M059J (cell line): ENCODE data around the gene SLC35F1. TPM values are rescaled to one million over a fixed set of nuclear protein-coding genes. Genes with fewer than 3 reads are reported as not detected.

Source experiments
- DNase-seq: peaks from one replicate; pipeline ENCODE4 v3.0.0-alpha.2; 2012; ENCODE audit warnings: low read depth
- total RNA-seq: library from RNA; depleted of rRNA; stranded (reverse); fragments of >200 nt; shearing (Covaris generic); gene quantifications from 2 replicates; pipeline ENCODE4 v1.2.3, GENCODE V29; 2014

SLC35F1 gene
- total RNA-seq, 1 experiment from 2014 or later: 0.02 TPM

DNA sequence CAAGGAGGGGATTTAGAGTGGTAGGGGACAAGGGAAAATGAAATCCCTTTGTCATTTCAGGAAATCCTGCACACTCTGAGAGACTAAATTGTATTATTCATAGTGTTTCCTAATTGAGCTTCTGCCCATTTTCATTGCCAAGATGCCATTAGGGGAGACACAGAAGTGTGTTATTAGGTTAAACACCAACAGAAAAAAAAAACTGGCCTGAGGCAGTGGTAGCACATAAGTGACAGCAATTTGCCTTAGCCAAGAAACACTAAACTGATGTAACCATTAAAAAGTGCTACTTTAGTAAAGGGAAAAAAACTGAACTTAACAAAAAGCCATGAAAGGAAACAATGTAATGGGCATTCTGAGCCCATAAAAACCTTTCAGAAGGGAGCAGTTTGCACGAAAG is 370.6 kb downstream of the SLC35F1 start:
- no peak for DNase-seq

DNA sequence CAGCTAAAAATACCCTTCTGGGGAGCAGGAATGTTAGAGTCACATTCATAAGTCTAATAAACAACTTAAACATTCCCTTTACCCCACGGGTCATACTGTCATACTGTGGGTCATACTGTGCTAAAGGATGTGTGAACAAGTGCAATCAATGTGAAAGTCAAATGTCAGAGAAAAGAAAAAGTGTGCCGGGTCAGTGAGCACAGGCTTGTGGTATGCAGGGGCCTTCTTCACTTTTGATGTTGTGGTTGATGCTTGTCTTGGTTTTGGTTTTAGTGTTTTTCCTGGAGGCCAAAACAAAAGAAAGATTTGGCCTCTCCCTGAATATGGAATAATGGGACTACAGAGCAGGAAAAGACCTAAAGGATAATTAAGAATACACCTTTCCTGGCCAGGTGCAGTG is 373.1 kb downstream of the SLC35F1 start:
- peak; percentile 27 for DNase-seq

DNA sequence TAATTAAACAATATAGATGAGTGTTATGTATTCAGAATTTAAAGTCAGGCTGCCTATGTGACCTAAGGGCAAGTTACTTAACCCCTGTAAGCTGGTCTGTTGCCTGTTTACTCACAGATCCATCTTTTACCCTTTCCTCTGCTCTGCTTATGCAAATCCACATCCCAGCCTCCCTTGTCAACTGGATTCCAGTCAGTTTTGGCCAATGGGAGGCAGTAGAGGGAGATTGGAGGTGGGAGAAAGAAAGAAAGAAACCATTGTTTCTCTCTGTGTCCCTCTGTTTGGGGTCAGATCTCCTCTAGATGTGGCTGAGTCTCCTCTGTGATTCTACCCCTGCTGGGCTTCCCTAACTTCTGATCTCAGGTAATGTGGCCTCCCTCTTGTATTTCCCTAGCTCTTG is 374.2 kb downstream of the SLC35F1 start:
- no peak for DNase-seq

DNA sequence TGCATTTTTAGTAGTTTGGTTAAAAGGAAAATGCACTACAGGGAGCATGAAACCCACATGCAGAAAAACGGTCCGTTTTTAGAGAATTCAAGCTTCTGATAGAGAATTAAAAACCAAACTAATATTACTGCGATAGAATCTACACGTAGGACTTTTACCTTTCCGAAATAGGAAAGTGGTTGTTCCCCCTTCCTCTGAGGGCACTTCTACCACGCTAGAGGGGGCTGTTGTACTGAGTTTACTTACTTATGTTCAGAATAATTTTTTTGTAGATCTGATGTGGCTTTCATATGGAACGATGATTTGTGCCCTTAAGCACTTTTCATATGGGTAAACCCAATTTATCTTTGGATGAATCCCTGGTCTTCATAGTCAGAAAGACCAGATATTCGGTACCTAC is 376.7 kb downstream of the SLC35F1 start:
- peak; percentile 52 for DNase-seq

- no peak for DNase-seq
Observed at GRCh38 chr6:118284736-118285360, 377.8 kb downstream of the SLC35F1 start.

GRCh38 chr6:118285791-118286190 is 378.7 kb downstream of the SLC35F1 start:
- peak; percentile 22 for DNase-seq

- peak; percentile 41 for DNase-seq
Observed at GRCh38 chr6:118288355-118289124, 381.5 kb downstream of the SLC35F1 start.

DNA sequence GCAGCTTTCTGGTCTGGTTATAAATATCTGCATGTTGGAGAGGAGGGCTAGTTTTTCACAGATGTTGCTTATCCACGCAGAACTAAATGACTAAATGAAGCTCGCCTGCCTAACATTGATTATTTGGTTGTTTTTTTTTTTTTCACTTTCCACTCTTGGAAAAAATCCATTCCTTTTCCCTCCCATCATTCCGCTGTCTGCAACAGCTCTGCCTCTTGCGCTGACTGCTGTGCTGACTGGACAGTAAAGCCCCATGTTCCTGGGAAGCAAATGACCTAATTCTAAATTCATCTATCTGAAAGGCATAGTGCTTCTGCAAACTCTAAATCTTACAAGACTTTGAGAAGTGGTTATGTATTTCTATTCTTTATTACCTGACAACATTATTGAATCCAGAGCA is 385.5 kb downstream of the SLC35F1 start:
- DNase-seq: no peak

- DNase-seq: no peak
Observed at GRCh38 chr6:118294906-118295305, 387.8 kb downstream of the SLC35F1 start.

GRCh38 chr6:118295336-118295735 is 388.3 kb downstream of the SLC35F1 start:
- no peak for DNase-seq

DNA sequence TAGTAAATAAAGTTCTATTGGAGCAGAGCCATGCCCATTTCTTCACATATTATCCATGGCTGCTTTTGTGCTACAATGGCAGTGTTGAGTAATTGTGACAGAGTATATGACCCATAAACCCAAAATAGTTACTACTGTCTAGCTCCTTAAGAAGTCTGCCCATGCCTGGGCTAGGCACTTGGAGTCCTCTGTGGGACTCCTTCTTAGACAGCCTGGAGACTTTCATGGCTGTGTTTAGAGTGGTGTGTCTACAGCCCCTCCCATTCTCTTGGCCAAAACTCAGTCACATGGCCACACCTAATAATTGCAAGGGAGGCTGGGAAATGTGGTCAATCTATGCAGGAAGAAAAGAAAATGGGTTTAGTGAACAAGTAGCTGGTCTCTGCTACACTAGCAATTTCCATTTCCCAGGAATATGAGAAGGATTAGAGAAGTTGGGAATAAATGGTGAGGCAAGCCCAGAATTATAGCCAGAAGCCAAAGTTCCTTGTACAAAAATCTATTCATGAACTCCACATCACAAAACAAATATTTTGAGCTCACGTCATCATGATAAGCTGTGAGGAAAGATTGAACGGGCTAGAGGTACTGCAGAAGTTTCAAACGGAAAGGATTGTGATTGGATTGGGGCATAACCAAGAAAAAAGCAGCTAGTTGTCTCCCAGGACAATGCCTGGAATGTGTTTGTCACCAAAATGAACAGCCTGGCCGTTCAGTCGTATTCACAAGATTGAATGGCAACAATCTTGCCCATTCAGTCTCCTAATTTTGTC is 389.3 kb downstream of the SLC35F1 start:
- DNase-seq: no peak

GRCh38 chr6:118297821-118298220 is 390.8 kb downstream of the SLC35F1 start:
- peak; percentile 9 for DNase-seq

- DNase-seq: peak; percentile 16
Observed at GRCh38 chr6:118298476-118299427, 391.7 kb downstream of the SLC35F1 start.

DNA sequence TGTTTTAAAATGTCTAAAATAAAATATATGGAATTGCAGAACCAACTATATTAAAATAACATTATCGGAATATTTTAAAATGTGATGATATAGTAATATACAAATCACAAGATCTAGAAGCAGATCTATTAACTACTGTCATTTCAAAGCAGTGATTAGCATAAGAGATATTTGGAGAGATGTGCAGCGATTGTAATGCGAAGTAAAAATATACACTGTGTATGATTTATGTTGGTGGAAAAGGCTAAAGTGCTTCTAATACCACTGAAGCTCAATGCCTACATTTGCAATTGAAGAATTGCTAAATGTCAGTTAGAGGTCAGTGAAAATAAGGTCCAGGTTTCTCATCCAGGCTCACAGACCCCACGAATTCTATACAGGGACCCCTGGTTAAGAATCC is 392.4 kb downstream of the SLC35F1 start:
- no peak for DNase-seq

DNA sequence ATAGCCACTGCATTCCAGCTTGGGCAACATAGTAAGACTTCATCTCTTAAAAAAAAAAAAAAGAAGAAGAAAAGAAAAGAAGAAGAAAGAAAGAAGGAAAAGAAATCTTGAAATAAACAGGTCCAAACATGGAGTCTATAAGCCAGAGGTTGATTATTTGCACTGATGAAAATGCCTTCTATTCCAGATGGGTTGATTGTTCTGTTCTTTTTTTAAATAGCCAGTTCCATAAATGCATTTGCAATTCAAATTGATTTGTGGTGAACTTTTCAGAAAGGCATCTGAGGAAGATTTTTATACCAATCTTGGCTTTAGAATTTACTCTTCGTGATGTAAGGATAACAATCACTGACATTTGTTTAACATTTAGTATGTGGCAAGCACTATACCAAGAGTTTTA is 397.3 kb downstream of the SLC35F1 start:
- no peak for DNase-seq

DNA sequence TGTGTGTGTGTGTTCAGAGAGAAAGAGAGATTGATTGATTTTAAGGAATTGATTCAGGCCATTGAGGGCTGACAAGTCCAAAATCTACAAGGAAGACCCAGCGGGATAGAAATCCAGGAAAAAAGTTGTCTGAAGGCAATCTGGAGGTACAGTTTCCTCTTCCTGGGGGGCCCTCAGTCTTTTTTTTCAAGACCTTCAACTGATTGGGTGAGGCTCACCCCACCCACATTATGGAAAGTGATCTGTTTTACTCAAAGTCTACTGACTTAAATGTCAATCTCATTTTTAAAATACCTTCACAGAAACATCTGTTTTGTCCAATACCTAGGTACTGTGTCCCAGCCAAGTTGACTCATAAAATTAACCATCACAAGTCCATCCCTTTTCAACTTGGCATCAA is 398.0 kb downstream of the SLC35F1 start:
- no peak for DNase-seq

DNA sequence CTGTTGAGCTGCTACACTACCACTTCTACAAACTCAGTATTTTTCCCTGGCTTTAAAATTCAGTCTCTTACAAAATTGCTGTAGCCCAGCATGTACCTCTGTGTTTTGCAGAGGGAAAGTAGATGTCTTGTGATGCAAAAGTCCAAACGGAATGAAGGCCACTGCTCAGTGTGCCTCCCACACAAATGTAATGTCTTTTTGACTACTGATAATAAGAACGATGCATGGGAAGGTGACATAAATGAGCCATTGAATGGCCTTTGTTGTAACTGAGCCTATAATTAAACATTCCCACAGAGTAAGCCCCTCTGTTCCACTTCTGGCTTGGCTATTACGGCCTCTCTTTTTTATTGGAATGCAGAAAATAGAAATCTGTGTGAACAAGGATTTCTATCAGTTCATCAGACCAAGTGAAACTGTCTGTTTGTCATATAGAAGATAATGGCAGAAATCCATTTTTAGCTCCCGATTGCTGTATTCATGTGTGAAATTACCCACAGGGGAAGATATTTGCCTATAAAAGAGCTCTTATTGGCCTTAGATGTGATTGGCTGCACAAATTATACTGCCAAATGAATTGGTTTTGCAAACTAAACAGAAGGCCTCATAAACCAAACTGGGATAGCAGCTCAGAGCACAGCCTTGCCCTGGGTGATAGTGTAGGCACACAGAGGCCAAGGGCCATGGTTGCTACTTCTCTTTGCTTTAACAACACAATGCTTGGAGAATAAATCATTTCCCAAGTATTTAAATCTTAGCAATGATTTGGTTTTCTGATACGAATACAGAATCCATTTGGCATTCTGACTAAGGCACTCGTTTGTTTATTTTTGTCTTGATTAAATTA is 399.6 kb downstream of the SLC35F1 start:
- peak; percentile 16 for DNase-seq

DNA sequence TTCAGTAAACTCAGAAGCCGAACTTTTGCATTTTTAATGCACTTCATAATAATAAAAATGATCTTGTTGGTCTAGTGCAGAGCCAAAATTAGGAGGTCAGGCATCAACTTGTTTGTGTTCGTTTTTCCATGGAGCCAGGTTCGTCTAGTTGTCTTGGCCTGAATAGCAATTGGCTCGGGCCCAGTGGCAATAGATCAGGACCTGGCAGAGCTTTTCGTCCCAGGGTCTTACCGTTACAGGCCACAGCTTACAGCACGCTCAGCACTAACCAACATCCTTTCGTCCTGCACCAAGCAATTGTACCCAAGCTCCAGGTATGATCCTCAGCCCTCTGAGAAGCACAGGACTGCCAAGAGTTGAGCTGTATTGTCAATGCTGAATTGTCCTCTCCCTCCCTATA is 400.5 kb downstream of the SLC35F1 start:
- no peak for DNase-seq

DNA sequence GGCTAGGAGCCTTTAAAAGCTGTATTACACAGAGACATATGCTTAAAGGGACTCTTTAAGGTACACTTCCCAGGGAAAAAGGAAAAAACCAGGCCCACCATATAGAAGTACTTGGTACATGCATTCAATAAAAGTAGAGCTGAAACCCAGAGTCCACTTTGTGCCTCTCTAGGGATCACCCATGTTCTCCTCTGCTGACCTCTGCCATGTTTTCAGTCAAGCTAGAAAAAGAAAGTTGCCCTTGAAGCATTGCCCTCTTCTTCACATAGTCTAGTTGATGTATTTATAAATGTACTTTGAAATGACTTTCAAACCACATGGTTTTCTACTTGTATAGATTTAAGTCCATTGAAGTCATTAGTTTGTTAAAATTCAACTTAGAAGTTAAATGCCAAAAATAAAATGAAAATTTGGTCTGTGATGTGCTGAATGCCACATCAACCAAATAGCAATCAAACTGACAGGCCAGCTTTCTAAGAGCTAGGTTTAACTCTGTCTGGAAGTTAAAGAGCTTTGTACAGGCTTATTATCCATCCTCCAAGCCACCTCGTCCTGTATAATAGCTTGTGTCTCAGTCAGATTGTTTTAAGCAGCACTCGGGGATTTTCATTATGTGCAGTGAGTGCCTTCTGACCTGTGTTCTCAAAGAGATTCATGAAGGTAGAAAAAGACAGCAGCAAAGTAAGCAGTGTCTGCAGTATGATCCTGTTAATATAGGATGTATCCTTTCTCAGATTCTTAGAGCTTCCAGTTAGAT is 402.5 kb downstream of the SLC35F1 start:
- DNase-seq: no peak

DNA sequence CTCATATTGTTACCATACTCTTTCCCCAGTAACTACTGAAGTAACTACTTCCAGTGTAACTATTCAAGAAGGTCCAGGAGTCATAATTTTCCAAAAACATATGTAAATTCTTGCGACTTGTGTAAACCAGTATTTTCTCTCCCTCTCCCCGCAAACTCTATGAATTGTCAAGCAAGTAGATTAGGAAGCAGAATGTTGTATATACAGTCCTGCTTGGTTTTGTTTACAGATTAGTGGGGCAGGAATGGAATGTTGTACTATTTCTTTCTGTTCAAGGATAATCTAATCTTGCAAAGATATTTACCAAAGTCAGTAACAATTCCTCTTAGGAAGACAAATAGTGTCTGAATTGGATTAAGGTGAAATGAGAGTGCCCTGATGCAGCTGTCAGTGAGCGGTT is 406.1 kb downstream of the SLC35F1 start:
- DNase-seq: no peak
